ENCODE data around the gene RCE1.
A peak's percentile ranks its signal among the peaks of the same experiment; 100 is the strongest.

RCE1 gene

GRCh38 chr11:66845143-66845875 lies 2.1 kb downstream of the RCE1 start:
- no peak for DNase-seq

GRCh38 chr11:66845876-66846212 lies 2.6 kb downstream of the RCE1 start:
- DNase-seq, result no peak

- no peak for DNase-seq
Measured at GRCh38 chr11:66846671-66847091, 3.4 kb downstream of the RCE1 start.

GRCh38 chr11:66847461-66848232 lies 4.4 kb downstream of the RCE1 start:
- no peak for DNase-seq

GRCh38 chr11:66848671-66849500 lies 5.6 kb downstream of the RCE1 start:
- DNase-seq, result no peak

GRCh38 chr11:66849501-66850234 lies 6.4 kb downstream of the RCE1 start:
- DNase-seq, result no peak

- no peak for DNase-seq
Measured at GRCh38 chr11:66850235-66850587, 7.0 kb downstream of the RCE1 start.

GRCh38 chr11:66850588-66851238 lies 7.5 kb downstream of the RCE1 start:
- no peak for DNase-seq

GRCh38 chr11:66851239-66851596 lies 8.0 kb downstream of the RCE1 start:
- no peak for DNase-seq

GRCh38 chr11:66851698-66852465 lies 8.6 kb downstream of the RCE1 start:
- peak; percentile 69 for DNase-seq

- no peak for DNase-seq
Measured at GRCh38 chr11:66852466-66853241, 9.4 kb downstream of the RCE1 start.

- DNase-seq, result no peak
Measured at GRCh38 chr11:66853242-66854229, 10.3 kb downstream of the RCE1 start.

- no peak for DNase-seq
Measured at GRCh38 chr11:66854231-66854661, 11.0 kb downstream of the RCE1 start.

GRCh38 chr11:66854729-66855211 lies 11.5 kb downstream of the RCE1 start:
- DNase-seq, result no peak

GRCh38 chr11:66855574-66856495 lies 12.6 kb downstream of the RCE1 start:
- peak; percentile 96 for DNase-seq

GRCh38 chr11:66856496-66857233 lies 13.4 kb downstream of the RCE1 start, which contains the start of gene LRFN4:
Gene LRFN4 (plus strand): TSS chr11:66857064. CDS start chr11:66857745, 681 bp downstream.
- peak; percentile 41 for DNase-seq

GRCh38 chr11:66857234-66857926 lies 14.1 kb downstream of the RCE1 start:
- peak; percentile 42 for DNase-seq

Data from hematopoietic multipotent progenitor cell treated with erythropoietin and hydrocortisone succinate and interleukin-3 and kit ligand, for 6 days (in vitro differentiated cells).